ENCODE measurements around the gene CCNB1IP1.

Gene CCNB1IP1

GRCh38 chr14:20356422-20356821 is 23.3 kb upstream of the CCNB1IP1 start:
- TF ChIP-seq YY1 (IDR thresholded peaks at IDR 0.05; ENCODE audit: low read depth) (no peak), USF1 (IDR thresholded peaks at IDR 0.05) (no peak), TCF12 (IDR thresholded peaks at IDR 0.05; ENCODE audit: low read depth) (no peak), RAD21 (IDR thresholded peaks at IDR 0.05; ENCODE audit: low read depth) (no peak), TAF1 (IDR thresholded peaks at IDR 0.05; ENCODE audit: low read depth) (no peak), MAX (IDR thresholded peaks at IDR 0.05) (no peak), NFIC (IDR thresholded peaks at IDR 0.05) (no peak), EGR1 (IDR thresholded peaks at IDR 0.05) (no peak), CEBPB (IDR thresholded peaks at IDR 0.05) (no peak), CREB1 (IDR thresholded peaks at IDR 0.05; ENCODE audit: low read depth) (no peak), EP300 (IDR thresholded peaks at IDR 0.05; ENCODE audit: borderline replicate concordance) (no peak), ZBTB7A (IDR thresholded peaks at IDR 0.05; ENCODE audit: low read depth) (no peak), TEAD4 (IDR thresholded peaks at IDR 0.05) (no peak), FOXM1 (IDR thresholded peaks at IDR 0.05; ENCODE audit: borderline replicate concordance, low read depth) (no peak)
- TF ChIP-seq, protein P1, sequence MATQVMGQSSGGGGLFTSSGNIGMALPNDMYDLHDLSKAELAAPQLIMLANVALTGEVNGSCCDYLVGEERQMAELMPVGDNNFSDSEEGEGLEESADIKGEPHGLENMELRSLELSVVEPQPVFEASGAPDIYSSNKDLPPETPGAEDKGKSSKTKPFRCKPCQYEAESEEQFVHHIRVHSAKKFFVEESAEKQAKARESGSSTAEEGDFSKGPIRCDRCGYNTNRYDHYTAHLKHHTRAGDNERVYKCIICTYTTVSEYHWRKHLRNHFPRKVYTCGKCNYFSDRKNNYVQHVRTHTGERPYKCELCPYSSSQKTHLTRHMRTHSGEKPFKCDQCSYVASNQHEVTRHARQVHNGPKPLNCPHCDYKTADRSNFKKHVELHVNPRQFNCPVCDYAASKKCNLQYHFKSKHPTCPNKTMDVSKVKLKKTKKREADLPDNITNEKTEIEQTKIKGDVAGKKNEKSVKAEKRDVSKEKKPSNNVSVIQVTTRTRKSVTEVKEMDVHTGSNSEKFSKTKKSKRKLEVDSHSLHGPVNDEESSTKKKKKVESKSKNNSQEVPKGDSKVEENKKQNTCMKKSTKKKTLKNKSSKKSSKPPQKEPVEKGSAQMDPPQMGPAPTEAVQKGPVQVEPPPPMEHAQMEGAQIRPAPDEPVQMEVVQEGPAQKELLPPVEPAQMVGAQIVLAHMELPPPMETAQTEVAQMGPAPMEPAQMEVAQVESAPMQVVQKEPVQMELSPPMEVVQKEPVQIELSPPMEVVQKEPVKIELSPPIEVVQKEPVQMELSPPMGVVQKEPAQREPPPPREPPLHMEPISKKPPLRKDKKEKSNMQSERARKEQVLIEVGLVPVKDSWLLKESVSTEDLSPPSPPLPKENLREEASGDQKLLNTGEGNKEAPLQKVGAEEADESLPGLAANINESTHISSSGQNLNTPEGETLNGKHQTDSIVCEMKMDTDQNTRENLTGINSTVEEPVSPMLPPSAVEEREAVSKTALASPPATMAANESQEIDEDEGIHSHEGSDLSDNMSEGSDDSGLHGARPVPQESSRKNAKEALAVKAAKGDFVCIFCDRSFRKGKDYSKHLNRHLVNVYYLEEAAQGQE (IDR thresholded peaks at IDR 0.05; ENCODE audit: low read depth) = no peak

DNA sequence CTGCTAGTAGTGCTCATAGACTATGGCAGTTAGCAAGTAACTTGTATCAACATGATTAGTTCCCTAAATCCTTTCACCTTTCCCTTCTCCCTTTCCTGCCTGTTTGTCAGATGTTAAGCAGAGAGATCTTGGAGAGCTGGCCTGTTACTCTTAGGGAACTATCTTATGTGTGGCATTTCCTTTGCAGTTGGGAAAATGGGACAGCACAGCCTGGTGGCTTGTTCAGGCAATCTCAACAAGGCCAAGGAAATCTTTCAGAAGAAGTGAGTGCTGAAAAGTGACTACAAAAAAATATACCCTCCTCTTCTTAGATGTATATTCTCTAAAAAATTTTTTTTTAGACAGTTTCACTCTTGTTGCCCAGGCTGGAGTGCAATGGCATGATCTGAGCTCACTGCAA is 17.8 kb upstream of the CCNB1IP1 start:
- no peak for TF ChIP-seq NFIC (IDR thresholded peaks at IDR 0.05)
- no peak for TF ChIP-seq TAF1 (IDR thresholded peaks at IDR 0.05; ENCODE audit: low read depth)
- no peak for TF ChIP-seq TEAD4 (IDR thresholded peaks at IDR 0.05)
- TF ChIP-seq ZBTB7A (IDR thresholded peaks at IDR 0.05; ENCODE audit: low read depth) = no peak
- no peak for TF ChIP-seq EGR1 (IDR thresholded peaks at IDR 0.05)
- TF ChIP-seq TCF12 (IDR thresholded peaks at IDR 0.05; ENCODE audit: low read depth) = no peak
- no peak for TF ChIP-seq RAD21 (IDR thresholded peaks at IDR 0.05; ENCODE audit: low read depth)
- no peak for TF ChIP-seq CREB1 (IDR thresholded peaks at IDR 0.05; ENCODE audit: low read depth)
- TF ChIP-seq FOXM1 (IDR thresholded peaks at IDR 0.05; ENCODE audit: borderline replicate concordance, low read depth) = no peak
- no peak for TF ChIP-seq EP300 (IDR thresholded peaks at IDR 0.05; ENCODE audit: borderline replicate concordance)
- TF ChIP-seq YY1 (IDR thresholded peaks at IDR 0.05; ENCODE audit: low read depth) = no peak
- no peak for TF ChIP-seq MAX (IDR thresholded peaks at IDR 0.05)
- no peak for TF ChIP-seq USF1 (IDR thresholded peaks at IDR 0.05)
- TF ChIP-seq, protein P1 (IDR thresholded peaks at IDR 0.05; ENCODE audit: low read depth) = no peak
- no peak for TF ChIP-seq CEBPB (IDR thresholded peaks at IDR 0.05)

- TF ChIP-seq CEBPB (IDR thresholded peaks at IDR 0.05) (no peak), EP300 (IDR thresholded peaks at IDR 0.05; ENCODE audit: borderline replicate concordance) (no peak), YY1 (IDR thresholded peaks at IDR 0.05; ENCODE audit: low read depth) (no peak), RAD21 (IDR thresholded peaks at IDR 0.05; ENCODE audit: low read depth) (no peak), ZBTB7A (IDR thresholded peaks at IDR 0.05; ENCODE audit: low read depth) (no peak), TEAD4 (IDR thresholded peaks at IDR 0.05) (no peak), NFIC (IDR thresholded peaks at IDR 0.05) (no peak), EGR1 (IDR thresholded peaks at IDR 0.05) (no peak)
Measured at GRCh38 chr14:20350282-20350681, 17.2 kb upstream of the CCNB1IP1 start.

GRCh38 chr14:20347747-20348146 is 14.7 kb upstream of the CCNB1IP1 start:
- TF ChIP-seq FOXM1 (IDR thresholded peaks at IDR 0.05; ENCODE audit: borderline replicate concordance, low read depth) = no peak
- no peak for TF ChIP-seq MAX (IDR thresholded peaks at IDR 0.05)
- TF ChIP-seq TCF12 (IDR thresholded peaks at IDR 0.05; ENCODE audit: low read depth) = no peak
- no peak for TF ChIP-seq ZBTB7A (IDR thresholded peaks at IDR 0.05; ENCODE audit: low read depth)
- no peak for TF ChIP-seq EGR1 (IDR thresholded peaks at IDR 0.05)
- TF ChIP-seq EP300 (IDR thresholded peaks at IDR 0.05; ENCODE audit: borderline replicate concordance) = no peak
- TF ChIP-seq TAF1 (IDR thresholded peaks at IDR 0.05; ENCODE audit: low read depth) = no peak
- TF ChIP-seq, protein P1 (IDR thresholded peaks at IDR 0.05; ENCODE audit: low read depth) = no peak
- TF ChIP-seq USF1 (IDR thresholded peaks at IDR 0.05) = no peak
- TF ChIP-seq TEAD4 (IDR thresholded peaks at IDR 0.05) = no peak
- TF ChIP-seq YY1 (IDR thresholded peaks at IDR 0.05; ENCODE audit: low read depth) = no peak
- no peak for TF ChIP-seq RAD21 (IDR thresholded peaks at IDR 0.05; ENCODE audit: low read depth)
- TF ChIP-seq NFIC (IDR thresholded peaks at IDR 0.05) = no peak
- TF ChIP-seq CREB1 (IDR thresholded peaks at IDR 0.05; ENCODE audit: low read depth) = no peak
- TF ChIP-seq CEBPB (IDR thresholded peaks at IDR 0.05) = no peak

Data from Ishikawa (cell line).